HG02970 (cell line): Measurements from ENCODE around the gene SLC9A8.

Source experiments
- ATAC-seq: cut with Tn5 transposase; IDR thresholded peaks from one replicate; pipeline ENCODE4 v1.9.1; 2021; ENCODE audit warnings: mild to moderate bottlenecking, moderate library complexity, moderate number of reproducible peaks; ENCODE audit not compliant: unreplicated experiment, low FRiP score

SLC9A8 gene

GRCh38 chr20:49811825-49812506 lies 662 bp upstream of the SLC9A8 start:
- ATAC-seq: no peak

- no peak for ATAC-seq
Observed at GRCh38 chr20:49813305-49813974, 812 bp downstream of the SLC9A8 start.

- ATAC-seq: no peak
Observed at GRCh38 chr20:49814057-49814694, 1.5 kb downstream of the SLC9A8 start.

- ATAC-seq: no peak
Observed at GRCh38 chr20:49818816-49819215, 6.2 kb downstream of the SLC9A8 start.

- no peak for ATAC-seq
Observed at GRCh38 chr20:49819702-49820101, 7.1 kb downstream of the SLC9A8 start.

GRCh38 chr20:49821381-49821780 lies 8.8 kb downstream of the SLC9A8 start:
- no peak for ATAC-seq

- no peak for ATAC-seq
Observed at GRCh38 chr20:49821870-49822331, 9.3 kb downstream of the SLC9A8 start.

- no peak for ATAC-seq
Observed at GRCh38 chr20:49823152-49823847, 10.7 kb downstream of the SLC9A8 start.

- ATAC-seq: no peak
Observed at GRCh38 chr20:49824206-49824605, 11.6 kb downstream of the SLC9A8 start.

GRCh38 chr20:49825521-49826033 lies 12.9 kb downstream of the SLC9A8 start:
- no peak for ATAC-seq

GRCh38 chr20:49831022-49831769 lies 18.6 kb downstream of the SLC9A8 start:
- no peak for ATAC-seq

- no peak for ATAC-seq
Observed at GRCh38 chr20:49831770-49832631, 19.4 kb downstream of the SLC9A8 start.

GRCh38 chr20:49832632-49833327 lies 20.2 kb downstream of the SLC9A8 start:
- no peak for ATAC-seq

GRCh38 chr20:49833483-49833882 lies 20.9 kb downstream of the SLC9A8 start:
- no peak for ATAC-seq

- ATAC-seq: no peak
Observed at GRCh38 chr20:49835031-49835430, 22.4 kb downstream of the SLC9A8 start.

- ATAC-seq: no peak
Observed at GRCh38 chr20:49838546-49838945, 25.9 kb downstream of the SLC9A8 start.

GRCh38 chr20:49843139-49843538 lies 30.5 kb downstream of the SLC9A8 start:
- ATAC-seq: no peak

GRCh38 chr20:49843770-49844380 lies 31.2 kb downstream of the SLC9A8 start:
- no peak for ATAC-seq
